Activated CD4-positive, CD25-positive, alpha-beta regulatory T cell treated with anti-CD3 and anti-CD28 coated beads, Interleukin-2, amount 50 U/mL, for 16 hours (primary cell): ENCODE results near the gene HERPUD1.
"Not testable (repeated sequence)": the region's sequence is repeated elsewhere in the genome, so short reads cannot be mapped to it uniquely, and the experiment has no call there.

ENCODE experiments used
- DNase-seq: peaks from one replicate; pipeline ENCODE4 v3.0.0-alpha.2; 2020; ENCODE audit warnings: low read depth, low spot score

The HERPUD1 gene

DNA sequence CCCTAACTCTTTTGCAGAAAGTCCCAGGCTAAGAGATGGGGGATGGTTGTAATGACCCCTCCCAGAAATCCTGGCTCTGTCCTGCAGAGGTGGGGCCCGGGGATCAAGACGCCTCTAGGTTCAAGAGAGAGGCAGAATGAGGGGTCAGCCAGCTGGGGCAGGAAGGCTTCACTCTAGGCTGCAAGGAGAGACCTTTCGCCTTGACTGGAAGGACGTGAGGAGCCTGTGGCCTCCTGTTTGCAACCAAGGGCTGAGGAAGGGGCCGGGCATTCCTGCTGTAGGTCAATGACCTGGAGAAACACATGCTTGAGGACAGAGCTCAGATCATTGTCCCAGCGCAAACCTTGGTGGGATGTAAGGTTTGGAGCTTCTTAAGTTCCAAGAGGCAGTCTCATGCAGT, 21.1 kb downstream of the HERPUD1 start:
- DNase-seq: no peak

DNA sequence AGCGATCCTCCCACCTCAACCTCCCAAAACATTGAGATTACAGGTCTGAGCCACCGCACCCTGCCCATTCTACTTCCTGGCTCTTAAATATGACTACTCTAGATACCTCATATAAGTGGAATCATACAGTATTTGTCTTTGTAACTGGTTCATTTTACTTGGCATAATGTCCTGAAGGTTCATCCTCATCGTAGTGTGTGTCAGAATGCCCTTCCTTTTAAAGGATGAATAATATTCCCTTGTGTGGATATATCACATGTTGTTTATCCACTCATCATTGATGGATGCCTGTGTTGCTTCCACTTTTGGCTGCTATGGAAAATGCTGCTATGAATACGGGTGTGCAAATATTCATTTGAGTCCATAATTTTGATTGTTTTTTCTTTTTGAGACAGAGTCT, 24.1 kb downstream of the HERPUD1 start:
- DNase-seq: no peak

DNA sequence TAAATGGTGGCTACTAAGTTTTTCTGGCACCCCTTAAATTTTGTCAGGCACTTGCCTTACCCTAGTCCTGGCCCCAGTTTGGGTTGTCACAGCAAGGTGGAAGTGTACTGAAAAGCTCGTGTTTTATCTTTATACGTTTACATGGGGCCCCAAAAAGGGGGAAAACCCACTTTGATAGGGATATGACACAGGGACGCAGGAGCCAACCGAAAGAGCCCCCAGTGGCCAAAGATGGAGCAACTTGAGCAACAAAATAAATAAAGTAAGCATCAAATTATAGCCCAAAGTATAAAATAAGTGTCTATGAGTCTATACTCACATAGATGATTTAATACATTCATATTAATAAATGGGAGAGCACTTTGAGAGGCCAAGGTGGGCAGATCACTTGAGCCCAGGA, 24.8 kb downstream of the HERPUD1 start:
- DNase-seq: no peak

DNA sequence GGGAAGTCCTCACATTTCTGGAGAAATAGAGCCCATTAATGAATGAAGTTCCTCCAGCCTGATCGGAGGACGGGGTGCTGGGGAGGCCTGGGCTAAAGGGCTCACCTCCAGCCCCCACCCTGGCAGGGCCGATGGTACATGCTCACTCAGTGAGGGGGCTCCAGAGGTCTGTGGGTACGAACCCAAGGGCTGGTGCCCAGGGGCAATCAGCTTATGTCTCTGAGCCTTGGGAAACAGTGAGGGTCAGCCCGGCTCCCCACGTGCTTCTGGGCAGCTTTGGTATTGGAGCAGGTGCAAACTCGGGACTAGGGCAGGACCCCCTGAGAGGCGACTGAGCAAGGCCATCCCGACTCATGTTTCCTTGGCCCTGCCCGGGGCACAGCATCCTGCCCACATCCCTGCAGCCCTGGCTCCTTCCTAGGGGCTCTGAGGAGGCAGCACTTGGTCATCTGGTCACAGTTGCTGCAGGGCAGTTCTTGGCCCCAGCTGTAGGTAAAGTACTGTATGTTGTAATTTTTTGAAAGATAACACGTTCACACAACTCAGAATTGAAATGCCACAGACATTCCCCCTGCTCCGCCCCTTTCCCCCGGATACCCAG, 28.8 kb downstream of the HERPUD1 start:
- no peak for DNase-seq

DNA sequence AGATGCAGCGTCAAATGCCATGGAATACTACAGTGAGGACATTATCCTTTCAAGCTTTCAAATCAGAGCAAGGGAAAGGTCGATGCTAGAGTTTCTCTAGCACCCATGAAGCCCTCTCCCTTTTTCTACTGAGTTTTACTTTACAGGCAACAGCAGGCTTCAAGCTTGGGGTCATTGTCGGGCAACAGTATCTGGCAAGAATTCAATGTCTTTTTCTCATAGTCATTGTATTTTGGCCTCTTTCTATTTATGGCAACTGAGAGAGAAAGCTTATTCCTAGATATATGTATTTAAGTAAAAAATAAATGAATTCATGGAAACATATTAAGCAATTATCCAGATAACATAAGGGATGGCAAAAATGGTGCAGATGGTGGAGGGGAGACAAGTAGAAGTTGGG, 29.4 kb downstream of the HERPUD1 start:
- DNase-seq: no peak

DNA sequence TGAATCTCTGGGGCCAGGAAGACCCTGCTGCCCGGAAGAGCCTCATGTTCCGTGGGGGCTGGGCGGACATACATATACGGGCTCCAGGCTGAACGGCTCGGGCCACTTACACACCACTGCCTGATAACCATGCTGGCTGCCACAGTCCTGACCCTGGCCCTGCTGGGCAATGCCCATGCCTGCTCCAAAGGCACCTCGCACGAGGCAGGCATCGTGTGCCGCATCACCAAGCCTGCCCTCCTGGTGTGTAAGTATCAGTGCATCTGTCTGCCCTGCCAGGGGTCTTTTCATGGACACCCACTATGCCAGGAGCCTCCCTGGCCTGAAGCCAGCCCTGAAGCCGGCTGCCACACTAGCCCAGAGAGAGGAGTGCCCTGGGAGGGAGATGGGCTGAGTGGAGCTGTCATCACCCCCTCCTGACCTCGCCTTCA, 29.9 kb downstream of the HERPUD1 start, which contains the start of gene CETP:
TSS of gene CETP (plus strand) at position 100 of the 431 bp plus-strand sequence. CDS start at position 130, 30 bp downstream.
- no peak for DNase-seq

DNA sequence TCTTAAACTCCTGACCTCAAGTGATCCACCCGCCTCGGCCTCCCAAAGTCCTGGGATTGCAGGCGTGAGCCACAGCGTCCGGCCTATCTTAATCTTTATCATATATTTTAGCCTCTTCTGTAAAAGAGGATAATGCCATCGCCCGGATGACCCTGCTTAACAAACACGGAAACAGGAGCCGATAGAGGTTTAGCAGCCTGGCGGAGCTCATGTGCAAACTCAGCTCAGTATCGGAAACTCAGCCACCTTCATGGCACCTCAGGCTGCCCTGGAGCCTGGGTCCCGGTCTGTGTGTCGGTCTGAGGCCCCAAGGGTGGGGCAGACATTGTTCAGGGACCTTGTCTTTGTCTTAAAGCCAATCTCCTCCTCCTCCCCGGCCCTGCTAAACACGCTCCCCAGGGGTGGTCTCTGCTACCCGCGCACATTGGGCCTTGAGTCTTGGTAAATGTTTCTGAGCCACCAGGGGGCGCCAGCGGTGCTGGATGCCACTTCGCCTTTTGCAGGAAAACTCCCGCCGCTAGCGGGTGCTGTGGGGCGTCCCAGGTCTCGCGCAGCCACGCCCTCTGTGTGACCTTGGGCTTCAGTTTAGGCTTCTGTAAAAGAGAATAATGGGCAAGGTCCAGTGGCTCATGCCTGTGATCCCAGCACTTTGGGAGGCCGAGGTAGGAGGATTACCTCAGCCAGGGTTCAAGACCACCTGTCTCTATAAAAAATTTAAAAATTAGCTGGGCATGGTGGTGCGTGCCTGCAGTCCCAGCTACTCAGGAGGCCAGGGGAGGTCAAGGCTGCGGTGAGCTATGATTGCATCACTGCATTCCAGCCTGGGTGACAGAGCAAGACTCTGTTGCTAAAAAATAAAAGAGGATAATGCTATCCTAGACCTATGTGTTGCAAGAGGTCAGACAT, 32.6 kb downstream of the HERPUD1 start:
- peak; percentile 88 for DNase-seq

DNA sequence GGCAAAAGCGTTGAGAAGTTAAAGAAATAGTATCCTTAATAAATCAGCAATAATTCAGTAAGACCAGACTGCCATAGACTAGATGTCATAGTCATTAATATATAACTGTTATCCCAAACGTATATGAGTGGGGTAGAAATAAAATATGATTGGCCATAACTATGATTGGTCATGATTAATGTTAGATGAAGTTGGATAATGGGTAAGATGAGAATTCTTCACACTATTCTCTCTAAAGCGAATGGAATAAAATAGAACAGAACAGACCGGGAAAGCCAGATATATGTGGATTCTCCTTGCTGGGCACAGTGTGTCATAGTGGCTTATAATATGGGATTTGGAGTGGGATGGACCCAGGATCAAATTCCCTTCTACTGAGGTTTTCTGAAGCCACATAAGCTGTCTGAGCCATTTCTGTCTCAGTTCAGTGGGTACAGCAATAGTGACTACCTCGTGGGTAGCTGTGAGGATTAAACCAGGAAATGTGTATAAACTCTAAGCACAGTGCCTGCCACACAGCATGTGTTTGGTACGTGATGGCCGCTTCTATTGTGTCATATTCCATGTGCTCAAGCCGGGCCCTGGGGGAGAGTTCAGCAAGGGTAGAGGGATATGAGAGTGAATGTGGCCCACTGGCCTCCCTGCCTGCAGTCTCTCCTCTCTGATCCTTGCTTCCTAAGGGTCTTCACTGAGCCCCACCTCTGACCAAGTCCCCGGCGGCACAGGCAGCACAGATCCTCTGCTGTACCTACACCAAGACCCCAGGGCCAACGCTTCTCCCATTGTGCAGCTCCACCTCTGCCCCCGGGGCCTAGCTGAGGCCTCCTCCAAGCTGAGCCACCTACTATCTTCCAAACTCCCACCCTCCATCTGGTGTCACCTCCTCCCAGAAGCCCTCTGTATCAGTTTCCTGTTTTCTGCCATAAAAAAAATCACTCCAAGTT, 33.5 kb downstream of the HERPUD1 start:
- no peak for DNase-seq

DNA sequence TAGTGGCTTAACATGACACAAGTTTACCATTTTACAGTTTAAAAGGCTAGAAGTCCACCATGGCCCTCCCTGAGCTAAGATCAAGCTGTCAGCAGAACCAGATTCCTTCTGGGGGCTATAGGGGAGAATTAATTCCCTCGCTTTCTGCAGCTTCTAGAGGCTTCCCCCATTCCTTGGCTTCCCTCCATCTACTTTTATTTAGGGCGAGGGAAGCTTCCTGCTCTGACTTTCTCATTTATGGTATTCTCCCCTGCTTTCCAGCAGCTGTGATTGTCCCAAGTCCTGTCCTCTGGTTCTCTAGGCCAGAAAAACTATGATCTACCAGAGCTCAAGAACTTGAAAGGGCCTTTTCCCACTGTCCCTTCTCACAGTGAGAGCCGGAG, 34.1 kb downstream of the HERPUD1 start:
- no peak for DNase-seq

DNA sequence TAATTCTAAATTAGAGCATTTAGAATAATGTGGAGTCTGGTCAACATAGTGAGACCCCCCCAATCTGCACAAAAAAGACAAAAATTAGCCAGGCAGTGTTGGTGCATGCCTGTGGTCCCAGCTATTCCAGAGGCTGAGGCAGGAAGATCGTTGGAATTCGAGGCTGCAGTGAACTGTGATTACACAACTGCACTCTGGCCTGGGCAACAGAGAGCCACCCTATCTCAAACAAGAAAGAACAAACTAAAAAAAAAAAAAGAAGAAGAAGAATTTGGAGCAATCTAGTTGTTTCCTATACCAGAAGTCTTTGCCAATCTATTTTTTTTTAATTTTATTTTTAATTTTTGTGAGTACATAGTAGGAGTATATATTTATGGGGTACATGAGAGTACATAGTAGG, 35.8 kb downstream of the HERPUD1 start:
- DNase-seq: no peak

DNA sequence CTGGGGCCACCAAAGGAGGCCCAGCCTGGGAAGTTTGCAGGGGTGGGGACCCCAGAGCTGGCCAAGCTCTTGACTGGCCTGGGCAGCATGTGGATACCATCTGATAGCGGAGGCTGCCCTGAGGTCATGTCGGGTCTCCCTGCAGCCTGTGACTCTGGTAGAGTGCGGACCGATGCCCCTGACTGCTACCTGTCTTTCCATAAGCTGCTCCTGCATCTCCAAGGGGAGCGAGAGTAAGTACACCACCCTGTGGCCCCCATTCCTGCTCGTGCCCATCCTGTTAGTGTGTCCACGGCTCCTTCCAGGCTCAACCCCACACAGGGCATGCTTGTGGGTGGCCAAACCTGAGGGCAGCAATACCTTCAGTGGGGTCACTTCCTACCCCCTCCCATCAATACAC, 37.8 kb downstream of the HERPUD1 start:
- no peak for DNase-seq

DNA sequence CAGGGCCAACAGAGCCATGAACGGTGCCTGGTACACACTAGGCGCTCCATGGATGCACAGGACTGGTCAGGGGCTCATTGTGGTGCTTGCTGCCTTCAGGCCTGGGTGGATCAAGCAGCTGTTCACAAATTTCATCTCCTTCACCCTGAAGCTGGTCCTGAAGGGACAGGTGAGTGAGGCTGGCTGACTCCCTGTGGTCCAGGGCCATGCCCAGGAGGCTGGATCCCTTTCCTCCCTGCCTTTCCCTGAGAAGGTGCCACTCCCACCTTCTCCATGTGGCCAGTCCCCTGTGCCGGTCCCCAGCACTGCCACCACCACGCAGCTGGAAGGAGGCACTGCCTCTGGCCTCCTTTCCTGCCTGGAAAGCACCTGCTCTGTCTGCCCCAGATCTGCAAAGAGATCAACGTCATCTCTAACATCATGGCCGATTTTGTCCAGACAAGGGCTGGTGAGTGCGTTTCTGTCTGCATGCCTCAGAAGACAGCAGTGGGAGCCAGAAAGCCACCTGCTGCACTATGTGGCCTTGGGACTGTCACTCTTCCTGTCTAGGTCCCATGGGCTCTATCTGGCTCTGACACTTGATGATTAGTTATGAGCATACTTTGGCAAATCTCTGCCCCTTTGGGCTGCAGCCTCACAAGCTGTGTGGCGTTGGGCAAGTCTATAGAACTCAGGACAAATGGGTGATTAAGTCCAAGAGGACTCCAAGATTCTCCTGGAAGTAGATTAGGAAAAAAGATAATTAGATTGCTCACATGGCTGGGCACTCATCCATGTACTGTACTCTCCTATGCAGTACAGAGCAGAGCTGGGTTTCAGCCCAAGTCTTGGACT, 39.2 kb downstream of the HERPUD1 start:
- DNase-seq: no peak

DNA sequence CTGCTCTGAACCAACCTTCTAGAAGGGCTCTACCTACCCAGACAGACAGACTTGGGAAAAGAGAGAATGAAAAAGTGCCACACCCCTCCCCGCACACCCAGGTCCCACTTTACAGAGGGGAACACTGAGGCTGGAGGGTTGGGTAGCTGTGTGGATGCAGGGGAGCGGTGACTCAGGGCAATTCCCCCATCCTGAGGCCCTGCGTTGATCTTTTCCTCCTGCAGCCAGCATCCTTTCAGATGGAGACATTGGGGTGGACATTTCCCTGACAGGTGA, 39.8 kb downstream of the HERPUD1 start:
- no peak for DNase-seq

DNA sequence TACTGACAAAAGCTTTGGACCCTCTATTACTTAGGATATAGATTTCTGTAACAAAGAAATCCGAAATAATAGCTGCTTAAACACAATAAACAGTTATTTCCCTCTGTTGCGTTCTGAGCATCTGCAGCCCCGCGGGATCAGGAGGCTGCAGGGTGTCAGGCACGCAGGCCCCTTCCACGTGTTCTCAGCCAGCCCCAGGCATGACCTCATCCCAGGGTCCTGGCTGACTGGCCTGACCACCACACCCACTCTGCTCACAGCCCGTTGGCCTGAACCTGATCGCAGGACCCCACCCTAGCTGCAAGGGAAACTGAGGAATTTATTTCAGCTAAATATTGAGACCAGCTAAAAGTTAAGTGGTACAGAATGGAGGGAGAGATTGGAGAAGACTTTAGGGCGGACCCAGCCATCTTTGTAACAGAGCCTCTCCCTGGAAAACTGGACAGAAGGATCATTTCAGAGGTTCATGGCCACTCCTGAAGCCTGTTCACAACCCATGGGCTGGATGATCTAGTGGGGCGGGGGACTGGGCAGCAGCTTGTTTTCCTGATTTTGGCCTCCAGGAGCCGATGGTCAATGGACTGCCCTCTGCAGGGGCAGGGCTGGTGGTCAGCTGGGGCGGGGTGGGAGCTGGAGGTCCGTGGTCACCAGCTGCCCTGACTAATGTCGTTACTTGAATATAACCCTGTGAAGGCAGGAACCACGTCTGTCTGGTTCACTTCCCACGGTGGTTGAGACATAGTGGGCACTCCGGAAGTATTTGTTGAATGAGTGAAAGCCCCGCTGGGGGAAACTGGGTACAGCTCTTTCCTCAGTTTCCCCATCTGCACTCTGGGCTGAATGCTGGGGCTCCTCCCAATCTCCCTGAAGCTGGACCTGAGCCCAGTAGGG, 40.7 kb downstream of the HERPUD1 start:
- no peak for DNase-seq

DNA sequence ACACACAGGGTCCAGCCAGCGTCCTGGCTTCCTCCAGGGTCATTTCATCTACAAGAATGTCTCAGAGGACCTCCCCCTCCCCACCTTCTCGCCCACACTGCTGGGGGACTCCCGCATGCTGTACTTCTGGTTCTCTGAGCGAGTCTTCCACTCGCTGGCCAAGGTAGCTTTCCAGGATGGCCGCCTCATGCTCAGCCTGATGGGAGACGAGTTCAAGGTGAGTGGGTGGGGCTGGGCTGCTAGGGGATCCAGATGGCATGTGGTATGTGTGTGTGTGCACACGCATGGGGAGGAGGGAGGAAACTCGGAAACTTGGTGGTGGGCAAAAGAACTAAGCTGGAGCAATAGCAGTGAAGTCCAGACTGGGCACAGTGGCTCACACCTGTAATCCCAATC, 41.4 kb downstream of the HERPUD1 start:
- no peak for DNase-seq

DNA sequence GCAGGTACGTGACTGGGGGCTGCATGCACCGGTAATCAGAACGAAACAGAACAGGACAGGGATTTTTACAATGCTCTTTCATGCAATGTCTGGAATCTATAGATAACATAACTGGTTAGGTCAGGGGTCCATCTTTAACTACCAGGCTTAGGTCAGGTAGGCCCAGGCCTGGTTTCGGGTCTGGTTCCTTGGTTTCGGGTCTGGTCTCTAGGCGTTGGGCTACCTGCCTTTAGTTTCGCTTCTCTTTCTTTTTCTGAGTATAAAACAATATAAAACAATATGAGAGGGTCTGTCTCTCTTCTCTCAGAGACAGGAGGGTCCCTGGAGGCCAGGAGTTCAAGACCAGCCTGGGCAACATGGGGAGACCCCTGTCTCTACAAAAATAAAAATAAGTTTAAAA, 42.0 kb downstream of the HERPUD1 start:
- DNase-seq: not testable (repeated sequence)

DNA sequence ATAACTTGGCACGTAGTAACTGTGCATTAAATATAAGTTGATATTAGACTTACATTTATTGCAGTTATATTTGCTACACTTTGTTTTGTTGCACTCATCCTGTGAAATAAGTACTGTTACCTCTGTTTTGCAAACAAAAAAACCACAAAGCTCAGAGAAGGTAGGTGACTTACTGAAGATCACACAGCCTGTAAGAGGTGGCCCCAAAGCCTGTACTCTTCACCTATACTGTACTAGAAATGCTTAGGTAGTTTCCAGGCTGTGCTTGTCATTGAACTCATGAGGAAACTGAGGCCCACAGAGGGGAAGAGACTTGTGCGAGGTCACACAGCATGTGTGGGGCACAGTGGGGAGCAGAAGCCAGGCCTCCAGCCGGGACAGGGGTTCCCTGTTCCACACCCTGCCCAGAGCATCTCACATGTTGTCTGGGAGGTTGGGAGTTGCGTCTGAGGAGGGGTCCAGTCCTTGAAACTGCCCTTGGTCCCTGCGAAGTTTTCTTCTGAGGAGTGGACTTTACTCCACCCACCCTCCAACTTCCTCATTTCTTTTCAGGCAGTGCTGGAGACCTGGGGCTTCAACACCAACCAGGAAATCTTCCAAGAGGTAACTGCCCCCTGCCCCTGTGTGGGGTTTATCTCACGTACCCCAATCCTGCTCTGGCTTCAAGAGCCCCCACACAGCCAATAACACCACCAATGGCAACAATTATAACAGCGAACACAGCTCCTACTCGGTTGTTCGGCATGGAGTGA, 42.8 kb downstream of the HERPUD1 start:
- no peak for DNase-seq

DNA sequence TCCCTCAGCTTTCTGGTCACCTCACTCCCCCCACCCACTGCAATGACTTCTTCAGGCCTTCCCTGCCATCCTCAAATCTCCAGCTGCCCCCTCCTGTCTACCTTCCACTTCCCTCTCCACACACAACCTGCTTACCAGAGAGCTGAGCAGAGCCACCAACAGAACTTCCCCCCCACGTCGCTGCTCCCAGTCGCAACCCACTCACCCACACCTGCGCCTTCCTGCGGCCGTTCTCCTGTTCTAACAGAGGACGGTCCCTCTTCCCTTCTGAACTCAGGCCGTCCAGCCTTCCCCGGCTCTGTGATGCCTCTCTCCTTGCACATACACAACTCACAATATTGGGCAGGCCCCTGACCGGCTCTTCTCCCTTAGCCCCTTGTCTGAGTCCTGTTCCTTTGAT, 43.8 kb downstream of the HERPUD1 start:
- no peak for DNase-seq

DNA sequence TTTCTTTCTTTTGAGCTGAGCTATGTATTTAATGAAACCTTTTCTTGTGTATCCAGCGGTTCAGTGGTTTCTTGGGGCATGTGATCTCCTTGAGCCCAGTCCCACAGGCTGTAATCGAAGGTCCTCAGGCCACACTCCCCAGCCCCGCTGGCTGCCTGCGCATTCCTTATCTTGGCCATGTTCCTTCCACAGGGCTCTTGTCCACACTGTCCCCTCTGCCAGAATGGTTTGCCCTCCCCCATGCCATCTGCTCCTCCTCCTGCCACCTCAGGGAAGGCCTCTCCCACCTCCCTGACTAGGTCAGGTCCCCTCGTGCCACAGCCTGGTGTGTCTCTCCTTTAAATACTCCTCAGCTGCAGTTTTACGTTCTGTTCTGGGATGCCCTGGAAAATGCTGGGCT, 45.3 kb downstream of the HERPUD1 start:
- no peak for DNase-seq
